Esophagus squamous epithelium (tissue), 4 donors: ENCODE measurements around the gene PROKR2.

Experiments
- POLR2A ChIP-seq, 4 donors: fragments of 450-650 bp; IDR thresholded peaks; one replicate each; pipeline ENCODE4 v1.6.1; 2017; ENCODE audit warnings: antibody characterized with exemption in 4 of 4, mild to moderate bottlenecking in 4 of 4, moderate library complexity in 3 of 4
- TF ChIP-seq, protein P1 (sequence below), 6 experiments: fragments of 450-650 bp in 4 of 6; fragments of 200-600 bp in 2 of 6; sonication (generic) in 2 of 6; IDR thresholded peaks; one replicate each; pipeline ENCODE4 v1.5.1; 2016 to 2019; ENCODE audit warnings: antibody characterized with exemption in 6 of 6, mild to moderate bottlenecking in 4 of 6, moderate library complexity in 4 of 6

GRCh38 chr20:5362771-5363170, 46.0 kb upstream of the PROKR2 start:
- TF ChIP-seq, protein P1, sequence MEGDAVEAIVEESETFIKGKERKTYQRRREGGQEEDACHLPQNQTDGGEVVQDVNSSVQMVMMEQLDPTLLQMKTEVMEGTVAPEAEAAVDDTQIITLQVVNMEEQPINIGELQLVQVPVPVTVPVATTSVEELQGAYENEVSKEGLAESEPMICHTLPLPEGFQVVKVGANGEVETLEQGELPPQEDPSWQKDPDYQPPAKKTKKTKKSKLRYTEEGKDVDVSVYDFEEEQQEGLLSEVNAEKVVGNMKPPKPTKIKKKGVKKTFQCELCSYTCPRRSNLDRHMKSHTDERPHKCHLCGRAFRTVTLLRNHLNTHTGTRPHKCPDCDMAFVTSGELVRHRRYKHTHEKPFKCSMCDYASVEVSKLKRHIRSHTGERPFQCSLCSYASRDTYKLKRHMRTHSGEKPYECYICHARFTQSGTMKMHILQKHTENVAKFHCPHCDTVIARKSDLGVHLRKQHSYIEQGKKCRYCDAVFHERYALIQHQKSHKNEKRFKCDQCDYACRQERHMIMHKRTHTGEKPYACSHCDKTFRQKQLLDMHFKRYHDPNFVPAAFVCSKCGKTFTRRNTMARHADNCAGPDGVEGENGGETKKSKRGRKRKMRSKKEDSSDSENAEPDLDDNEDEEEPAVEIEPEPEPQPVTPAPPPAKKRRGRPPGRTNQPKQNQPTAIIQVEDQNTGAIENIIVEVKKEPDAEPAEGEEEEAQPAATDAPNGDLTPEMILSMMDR (IDR thresholded peaks at IDR 0.05): no peak
- no peak for TF ChIP-seq POLR2A (IDR thresholded peaks at IDR 0.05)
